GM10266 (cell line): ENCODE data around the gene MED12L.

Experiments used
- DNase-seq: peaks from one replicate; pipeline ENCODE4 v3.0.0; 2012; ENCODE audit errors: extremely low spot score
- CTCF ChIP-seq: IDR thresholded peaks from 2 replicates; pipeline ENCODE4 v1.5.1; 2012; ENCODE audit warnings: mild to moderate bottlenecking, low read depth; ENCODE audit not compliant: control insufficient read depth, insufficient read depth; ENCODE audit errors: missing control alignments

MED12L gene

GRCh38 chr3:151428386-151428785 is 342.9 kb downstream of the MED12L start:
- no peak for TF ChIP-seq CTCF

GRCh38 chr3:151430821-151431484 is 345.5 kb downstream of the MED12L start:
- no peak for TF ChIP-seq CTCF
- no peak for DNase-seq

More at GRCh38 chr3:151428386-151428785, 342.9 kb downstream of the MED12L start:
- no peak for DNase-seq

- no peak for DNase-seq
- no peak for TF ChIP-seq CTCF
These were observed 346.5 kb downstream of the MED12L start for GRCh38 chr3:151431940-151432339.

GRCh38 chr3:151432616-151433372 is 347.3 kb downstream of the MED12L start:
- no peak for TF ChIP-seq CTCF
- no peak for DNase-seq

- no peak for TF ChIP-seq CTCF
- DNase-seq, result no peak
These were observed 348.9 kb downstream of the MED12L start for GRCh38 chr3:151434151-151434890.

GRCh38 chr3:151436675-151437446 is 351.4 kb downstream of the MED12L start:
- DNase-seq, result no peak
- no peak for TF ChIP-seq CTCF
